Immature natural killer cell (primary cell): ENCODE results near the gene MXI1. TPM values are rescaled to one million over a fixed set of nuclear protein-coding genes. Genes with fewer than 3 reads are reported as not detected.

ENCODE experiments used
- DNase-seq, 3 donors: peaks; one replicate each; pipeline ENCODE4 v3.0.0; 2022; ENCODE audit warnings: mixed read lengths in 1 of 3
- H3K27ac Mint-ChIP-seq, 6 donors: one replicate each; pipeline ENCODE4 v1.8.0; 2020; ENCODE audit warnings: mixed read lengths in 6 of 6, mild to moderate bottlenecking in 5 of 6, inconsistent platforms in 4 of 6, moderate library complexity in 3 of 6
- H3K27me3 Mint-ChIP-seq, 3 donors: one replicate each; pipeline ENCODE4 v1.8.0; 2020 to 2021; ENCODE audit warnings: low read depth in 3 of 3, mild to moderate bottlenecking in 3 of 3, mixed read lengths in 3 of 3, moderate library complexity in 3 of 3, inconsistent platforms in 1 of 3
- H3K36me3 Mint-ChIP-seq, 3 donors: one replicate each; pipeline ENCODE4 v1.8.0; 2020; ENCODE audit warnings: mixed read lengths in 3 of 3, inconsistent platforms in 2 of 3, mild to moderate bottlenecking in 2 of 3
- H3K4me1 Mint-ChIP-seq, 2 donors: one replicate each; pipeline ENCODE4 v1.8.0; 2020; ENCODE audit warnings: inconsistent platforms in 2 of 2, mild to moderate bottlenecking in 2 of 2, mixed read lengths in 2 of 2, moderate library complexity in 1 of 2
- H3K4me3 Mint-ChIP-seq, 5 donors: one replicate each; pipeline ENCODE4 v1.8.0; 2020; ENCODE audit warnings: mild to moderate bottlenecking in 5 of 5, mixed read lengths in 5 of 5, inconsistent platforms in 3 of 5, moderate library complexity in 3 of 5
- H3K9me3 Mint-ChIP-seq, 6 donors: one replicate each; pipeline ENCODE4 v1.8.0; 2020; ENCODE audit warnings: mild to moderate bottlenecking in 6 of 6, mixed read lengths in 6 of 6, inconsistent platforms in 4 of 6, moderate library complexity in 3 of 6
- polyA plus RNA-seq, 3 donors: library from polyadenylated mRNA; unstranded; fragments of 300-500 nt; fragmentation: Illumina TruSeq; gene quantifications; one replicate each; pipeline ENCODE4 v1.2.3, GENCODE V29; 2021

Gene MXI1
- polyA plus RNA-seq, 3 donors from 2014 or later = 7.1 to 11.4 (median 9.7) TPM

GRCh38 chr10:110296966-110297365 lies 89.6 kb downstream of the MXI1 start:
- no peak for DNase-seq
- Mint-ChIP-seq H3K9me3 (no peaks in the 10 kb centered on the region), H3K4me3 (no peak overlapping the region), H3K36me3 (peaks cover 22 to 65% (median 33%) of the 10 kb centered on the region in 3 donors), H3K4me1 (peaks cover 19 to 52% of the 10 kb centered on the region in 2 donors), H3K27ac (no peak overlapping the region), H3K27me3 (no peaks in the 10 kb centered on the region)

- H3K4me1 Mint-ChIP-seq = peaks cover 47 to 88% of the 10 kb centered on the region in 2 donors
- no peak overlapping the region for H3K4me3 Mint-ChIP-seq
- H3K27me3 Mint-ChIP-seq = peaks cover 3 to 9% (median 5%) of the 10 kb centered on the region in 3 donors
- no peak for DNase-seq
- H3K27ac Mint-ChIP-seq = no peak overlapping the region
- H3K36me3 Mint-ChIP-seq = peaks cover 13 to 43% (median 14%) of the 10 kb centered on the region in 3 donors
- no peaks in the 10 kb centered on the region for H3K9me3 Mint-ChIP-seq
Measured at GRCh38 chr10:110300486-110300986, 93.1 kb downstream of the MXI1 start.

- Mint-ChIP-seq H3K4me3 (peak overlapping the region; percentile 91 to 99 (median 97)), H3K9me3 (no peaks in the 10 kb centered on the region), H3K4me1 (peaks cover 54 to 78% of the 10 kb centered on the region in 2 donors), H3K27me3 (peaks cover 3 to 9% (median 5%) of the 10 kb centered on the region in 3 donors), H3K27ac (peak overlapping the region; percentile 53 to 98 (median 92)), H3K36me3 (peaks cover 0 to 16% (median 3%) of the 10 kb centered on the region in 3 donors)
- no peak for DNase-seq
Measured at GRCh38 chr10:110303681-110304080, 96.3 kb downstream of the MXI1 start.

DNA sequence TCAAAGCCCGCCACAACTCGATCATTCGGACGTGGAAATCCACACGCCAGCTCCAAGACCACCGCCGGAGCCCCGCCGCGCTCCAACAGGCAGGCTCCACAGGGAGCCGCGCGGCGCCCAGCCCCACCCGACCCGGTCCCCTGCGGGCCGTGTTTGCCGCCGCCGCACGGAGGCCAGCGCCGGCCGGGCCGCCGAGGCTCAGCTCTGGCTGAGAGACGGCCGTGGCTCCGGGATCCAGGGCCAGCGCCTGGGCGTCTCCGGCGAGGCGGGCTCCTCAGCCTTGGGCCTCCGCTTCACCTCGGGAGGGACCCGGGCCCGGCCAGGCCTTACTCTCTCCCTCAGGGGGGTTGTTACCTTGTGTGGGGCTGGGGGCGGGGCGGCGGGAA lies 97.0 kb downstream of the MXI1 start:
- Mint-ChIP-seq H3K9me3 (no peaks in the 10 kb centered on the region), H3K4me3 (peak overlapping the region; percentile 97 to 99 (median 98)), H3K27me3 (peaks cover 3 to 9% (median 5%) of the 10 kb centered on the region in 3 donors), H3K4me1 (peaks cover 54 to 71% of the 10 kb centered on the region in 2 donors), H3K27ac (peak overlapping the region; percentile 97 to 100 (median 98)), H3K36me3 (peaks cover 0 to 16% (median 3%) of the 10 kb centered on the region in 3 donors)
- DNase-seq = no peak

DNA sequence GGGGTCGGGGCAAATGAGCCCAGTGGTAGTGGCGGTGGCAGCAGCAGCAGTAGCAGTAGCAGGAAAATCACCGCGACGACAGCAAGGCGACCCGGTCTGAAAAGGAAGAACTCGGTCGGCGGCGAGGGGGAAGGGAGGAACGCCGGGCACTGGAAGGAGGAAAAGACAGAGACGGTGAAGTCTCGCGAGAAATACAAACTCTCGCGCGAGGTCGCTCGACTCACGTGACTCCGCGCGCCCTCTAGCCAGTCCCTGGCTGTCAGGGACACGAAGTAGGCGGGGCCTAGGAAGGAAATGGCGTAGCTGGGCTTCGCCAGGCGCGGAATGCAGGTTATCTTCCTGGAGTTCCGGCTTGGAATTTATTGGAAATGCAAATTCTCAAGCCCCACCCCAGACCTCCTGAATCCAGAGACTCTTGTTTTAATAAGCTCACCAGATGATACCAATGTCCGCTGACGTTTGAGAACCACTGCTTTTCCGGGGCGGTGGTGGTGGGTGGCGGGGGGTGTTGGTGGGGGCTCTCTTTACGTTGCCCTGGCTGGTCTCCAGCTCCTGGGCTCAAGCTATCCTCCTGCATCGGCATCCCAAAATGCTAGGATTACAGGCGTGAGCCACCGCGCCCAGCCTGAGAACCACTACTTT lies 97.5 kb downstream of the MXI1 start, which contains the start of gene SMNDC1:
Gene SMNDC1 (minus strand): TSS at position 141 of the 642 bp plus-strand sequence. CDS start 1,333 bp downstream, outside the sequence.
- H3K36me3 Mint-ChIP-seq = peaks cover 0 to 16% (median 3%) of the 10 kb centered on the region in 3 donors
- peaks cover 53 to 66% of the 10 kb centered on the region in 2 donors for H3K4me1 Mint-ChIP-seq
- peak within 1 kb of the TSS; percentile 97 to 100 (median 98) for H3K27ac Mint-ChIP-seq
- peak within 1 kb of the TSS; percentile 97 to 99 (median 98) for H3K4me3 Mint-ChIP-seq
- H3K9me3 Mint-ChIP-seq = no peaks in the 10 kb centered on the region
- peak; percentile 96 to 97 (median 97) for DNase-seq
- peaks cover 3 to 9% (median 5%) of the 10 kb centered on the region in 3 donors for H3K27me3 Mint-ChIP-seq

DNA sequence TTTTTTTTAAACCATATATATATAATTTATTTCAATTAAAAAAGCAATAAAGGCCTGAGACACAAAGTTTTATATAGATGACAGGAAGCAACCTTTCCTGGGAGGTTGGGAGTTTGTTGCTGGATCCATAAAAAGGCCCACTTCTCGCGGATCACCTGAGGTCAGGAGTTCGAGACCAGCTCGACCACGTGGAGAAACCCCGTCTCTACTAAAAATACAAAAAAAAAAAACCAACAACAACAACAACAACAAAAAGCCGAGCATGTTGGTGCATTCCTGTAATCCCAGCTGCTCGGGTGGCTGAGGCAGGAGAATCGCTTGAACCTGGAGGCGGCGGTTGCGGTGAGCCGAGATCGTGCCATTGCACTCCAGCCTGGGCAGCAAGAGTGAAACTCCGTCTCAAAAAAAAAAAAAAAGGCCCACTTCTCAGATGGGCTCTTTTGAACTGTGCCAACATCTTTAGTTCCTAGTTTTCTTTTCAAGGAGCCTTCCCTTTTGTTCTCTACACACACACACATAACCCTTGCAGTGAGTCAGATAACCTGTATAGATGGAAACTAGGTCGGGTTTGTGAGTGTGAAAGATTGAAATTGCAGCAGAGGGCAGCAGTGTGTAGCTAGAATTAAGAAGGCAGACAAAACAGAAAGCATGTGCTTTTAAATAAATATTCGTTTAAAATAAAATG lies 98.5 kb downstream of the MXI1 start:
- peaks cover 48 to 56% of the 10 kb centered on the region in 2 donors for H3K4me1 Mint-ChIP-seq
- peak overlapping the region; percentile 97 to 99 (median 98) for H3K4me3 Mint-ChIP-seq
- H3K9me3 Mint-ChIP-seq = no peaks in the 10 kb centered on the region
- H3K27ac Mint-ChIP-seq = peak overlapping the region; percentile 97 to 100 (median 98)
- DNase-seq = peak; percentile 63 to 73 (median 64)
- peaks cover 0 to 13% (median 3%) of the 10 kb centered on the region in 3 donors for H3K36me3 Mint-ChIP-seq
- peaks cover 5 to 9% (median 7%) of the 10 kb centered on the region in 3 donors for H3K27me3 Mint-ChIP-seq

- peak overlapping the region in 5 of 6 donors; percentile 67 to 98 (median 71) for H3K27ac Mint-ChIP-seq
Measured at GRCh38 chr10:110306452-110306768, 99.0 kb downstream of the MXI1 start.

DNA sequence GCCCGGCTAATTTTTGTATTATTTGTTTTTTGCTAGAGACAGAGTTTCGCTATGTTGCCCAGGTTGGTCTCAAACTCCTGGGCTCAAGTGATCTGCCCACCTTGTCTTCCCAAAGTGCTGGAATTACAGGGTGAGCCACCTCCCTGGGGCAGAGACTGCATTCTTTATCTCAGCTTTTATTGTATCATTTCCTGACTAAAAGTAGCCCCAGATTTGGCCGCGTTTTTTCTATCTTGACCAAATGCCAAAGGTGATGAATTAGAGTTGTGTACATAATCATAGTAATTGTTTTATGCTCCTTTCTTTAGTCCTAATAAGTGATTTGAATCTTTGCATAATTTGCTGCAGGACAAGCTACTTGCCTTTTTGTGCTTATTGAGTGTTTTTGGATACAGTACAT lies 100.4 kb downstream of the MXI1 start:
- peaks cover 0 to 3% (median 0%) of the 10 kb centered on the region in 3 donors for H3K36me3 Mint-ChIP-seq
- no peak overlapping the region for H3K27ac Mint-ChIP-seq
- no peaks in the 10 kb centered on the region for H3K9me3 Mint-ChIP-seq
- peaks cover 31 to 37% of the 10 kb centered on the region in 2 donors for H3K4me1 Mint-ChIP-seq
- peaks cover 7 to 9% (median 7%) of the 10 kb centered on the region in 3 donors for H3K27me3 Mint-ChIP-seq
- H3K4me3 Mint-ChIP-seq = no peak overlapping the region
- DNase-seq = no peak

More at GRCh38 chr10:110306452-110306768, 99.0 kb downstream of the MXI1 start:
- peaks cover 5 to 9% (median 7%) of the 10 kb centered on the region in 3 donors for H3K27me3 Mint-ChIP-seq
- H3K36me3 Mint-ChIP-seq = peaks cover 0 to 11% (median 3%) of the 10 kb centered on the region in 3 donors
- peaks cover 43 to 51% of the 10 kb centered on the region in 2 donors for H3K4me1 Mint-ChIP-seq
- H3K9me3 Mint-ChIP-seq = no peaks in the 10 kb centered on the region
- no peak for DNase-seq
- peak overlapping the region in 2 of 5 donors; percentile 62 to 99 for H3K4me3 Mint-ChIP-seq

DNA sequence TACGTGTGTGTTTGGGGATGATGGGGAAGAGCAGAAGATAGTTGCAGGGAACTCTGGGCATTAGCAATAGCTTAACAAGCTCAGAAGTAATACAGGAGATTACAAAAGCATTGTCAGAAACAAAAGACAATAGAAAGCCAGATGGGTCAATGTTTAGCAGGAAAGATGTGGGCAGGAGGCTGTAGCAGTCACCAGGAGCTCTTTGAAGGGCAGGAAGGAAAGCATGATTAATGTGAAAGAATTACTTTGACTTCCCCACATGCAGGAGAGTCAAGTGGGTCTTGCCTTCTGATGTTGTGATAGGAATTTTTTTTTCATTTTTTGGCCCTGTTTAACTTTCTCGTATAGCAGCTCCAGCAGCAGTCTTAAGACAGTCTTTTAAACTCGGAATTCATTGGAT lies 103.3 kb downstream of the MXI1 start:
- peaks cover 6 to 8% of the 10 kb centered on the region in 2 donors for H3K4me1 Mint-ChIP-seq
- no peak for DNase-seq
- no peaks in the 10 kb centered on the region for H3K9me3 Mint-ChIP-seq
- peaks cover 0 to 8% (median 7%) of the 10 kb centered on the region in 3 donors for H3K27me3 Mint-ChIP-seq
- H3K36me3 Mint-ChIP-seq = no peaks in the 10 kb centered on the region
- H3K4me3 Mint-ChIP-seq = no peak overlapping the region
- no peak overlapping the region for H3K27ac Mint-ChIP-seq

- peaks cover 0 to 8% (median 7%) of the 10 kb centered on the region in 3 donors for H3K27me3 Mint-ChIP-seq
- peaks cover 0 to under 1% of the 10 kb centered on the region in 2 donors for H3K4me1 Mint-ChIP-seq
- peak; percentile 18 to 49 (median 29) for DNase-seq
- no peaks in the 10 kb centered on the region for H3K9me3 Mint-ChIP-seq
- H3K4me3 Mint-ChIP-seq = no peak overlapping the region
- no peak overlapping the region for H3K27ac Mint-ChIP-seq
- H3K36me3 Mint-ChIP-seq = no peaks in the 10 kb centered on the region
Measured at GRCh38 chr10:110311357-110311949, 104.0 kb downstream of the MXI1 start.

- Mint-ChIP-seq H3K4me1 (no peaks in the 10 kb centered on the region), H3K36me3 (no peaks in the 10 kb centered on the region), H3K27ac (no peak overlapping the region), H3K9me3 (no peaks in the 10 kb centered on the region), H3K4me3 (no peak overlapping the region), H3K27me3 (peaks cover 0 to 8% (median 7%) of the 10 kb centered on the region in 3 donors)
- no peak for DNase-seq
Measured at GRCh38 chr10:110312206-110312605, 104.8 kb downstream of the MXI1 start.

GRCh38 chr10:110313674-110314073 lies 106.3 kb downstream of the MXI1 start:
- Mint-ChIP-seq H3K4me1 (no peaks in the 10 kb centered on the region), H3K36me3 (no peaks in the 10 kb centered on the region), H3K4me3 (no peak overlapping the region), H3K27me3 (peaks cover 0 to 9% (median 8%) of the 10 kb centered on the region in 3 donors), H3K9me3 (no peaks in the 10 kb centered on the region), H3K27ac (no peak overlapping the region)
- DNase-seq = no peak
